AG09319 (cell line): Measurements from ENCODE around the gene UBN1.
"Not testable (repeated sequence)": the region's sequence is repeated elsewhere in the genome, so short reads cannot be mapped to it uniquely, and the experiment has no call there.

Experiments
- DNase-seq: peaks from one replicate; pipeline ENCODE4 v3.0.0-alpha.2; 2010; ENCODE audit warnings: low read depth; ENCODE audit errors: extremely low read depth
- TF ChIP-seq, protein P1 (sequence below): IDR thresholded peaks from 2 replicates; pipeline ENCODE4 v1.5.1; 2011; ENCODE audit warnings: low read depth, mild to moderate bottlenecking, inconsistent platforms, low read length, moderate library complexity

Gene UBN1

GRCh38 chr16:4926928-4927327, 79.6 kb downstream of the UBN1 start:
- TF ChIP-seq, protein P1, sequence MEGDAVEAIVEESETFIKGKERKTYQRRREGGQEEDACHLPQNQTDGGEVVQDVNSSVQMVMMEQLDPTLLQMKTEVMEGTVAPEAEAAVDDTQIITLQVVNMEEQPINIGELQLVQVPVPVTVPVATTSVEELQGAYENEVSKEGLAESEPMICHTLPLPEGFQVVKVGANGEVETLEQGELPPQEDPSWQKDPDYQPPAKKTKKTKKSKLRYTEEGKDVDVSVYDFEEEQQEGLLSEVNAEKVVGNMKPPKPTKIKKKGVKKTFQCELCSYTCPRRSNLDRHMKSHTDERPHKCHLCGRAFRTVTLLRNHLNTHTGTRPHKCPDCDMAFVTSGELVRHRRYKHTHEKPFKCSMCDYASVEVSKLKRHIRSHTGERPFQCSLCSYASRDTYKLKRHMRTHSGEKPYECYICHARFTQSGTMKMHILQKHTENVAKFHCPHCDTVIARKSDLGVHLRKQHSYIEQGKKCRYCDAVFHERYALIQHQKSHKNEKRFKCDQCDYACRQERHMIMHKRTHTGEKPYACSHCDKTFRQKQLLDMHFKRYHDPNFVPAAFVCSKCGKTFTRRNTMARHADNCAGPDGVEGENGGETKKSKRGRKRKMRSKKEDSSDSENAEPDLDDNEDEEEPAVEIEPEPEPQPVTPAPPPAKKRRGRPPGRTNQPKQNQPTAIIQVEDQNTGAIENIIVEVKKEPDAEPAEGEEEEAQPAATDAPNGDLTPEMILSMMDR, result no peak
- no peak for DNase-seq

DNA sequence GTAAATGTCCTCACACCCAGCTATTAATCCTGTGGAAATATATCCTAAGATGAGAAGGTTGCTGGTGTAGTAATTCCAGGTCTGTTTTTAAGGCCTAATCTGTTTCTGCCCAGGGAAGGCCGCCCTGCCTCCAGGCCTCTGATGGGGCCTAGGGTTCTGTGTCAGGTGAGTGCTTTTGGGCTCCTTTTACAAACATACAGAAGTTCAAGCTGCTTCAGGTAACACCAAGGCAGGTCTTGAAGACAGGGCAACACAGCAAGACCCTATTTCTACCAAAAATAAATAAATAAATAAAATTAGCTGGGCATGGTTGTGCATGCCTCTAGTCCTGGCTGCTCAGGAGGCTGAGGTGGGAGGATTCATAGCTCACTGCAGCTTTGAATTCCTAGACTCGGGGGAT, 80.4 kb downstream of the UBN1 start:
- no peak for DNase-seq
- TF ChIP-seq, protein P1, result no peak

DNA sequence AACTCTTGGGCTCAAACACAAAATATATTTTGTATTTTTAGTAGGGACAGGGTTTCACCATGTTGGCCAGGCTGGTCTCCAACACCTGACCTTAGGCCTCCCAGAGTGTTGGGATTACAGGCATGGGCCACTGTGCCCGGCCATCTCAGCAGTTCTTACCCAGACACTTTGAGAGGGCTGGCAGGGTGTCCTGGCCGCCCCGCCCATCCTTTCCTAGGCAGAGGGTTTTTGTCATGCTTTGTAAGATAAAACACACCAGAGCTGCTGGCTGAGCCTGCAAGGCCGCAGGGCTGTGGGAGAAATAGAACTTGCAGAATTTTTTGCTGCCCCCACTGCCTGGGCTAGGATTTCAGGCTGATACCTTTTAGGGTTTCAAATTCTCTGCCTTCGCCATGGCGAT, 80.9 kb downstream of the UBN1 start:
- TF ChIP-seq, protein P1, result no peak
- no peak for DNase-seq

DNA sequence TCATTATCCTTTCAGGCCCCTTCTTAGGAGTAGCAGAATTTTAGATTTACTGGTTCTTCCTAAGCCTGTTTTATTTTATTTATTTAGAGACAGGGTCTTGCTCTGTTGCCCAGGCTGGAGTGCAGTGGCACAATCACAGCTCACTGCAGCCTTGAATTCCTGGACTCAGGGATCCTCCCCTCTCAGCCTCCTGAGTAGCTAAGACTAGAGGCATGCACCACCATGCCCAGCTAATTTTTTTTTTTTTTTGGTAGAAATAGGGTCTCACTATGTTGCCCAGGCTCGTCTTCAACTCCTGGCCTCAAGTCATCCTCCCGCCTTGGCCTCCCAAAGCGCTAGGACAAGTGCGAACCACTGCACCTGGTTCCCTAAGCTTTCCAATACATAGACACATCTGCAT, 82.3 kb downstream of the UBN1 start:
- not testable (repeated sequence) for DNase-seq

GRCh38 chr16:4931381-4931780, 84.1 kb downstream of the UBN1 start:
- TF ChIP-seq, protein P1, result no peak

More at GRCh38 chr16:4931381-4931780, 84.1 kb downstream of the UBN1 start:
- DNase-seq, result no peak
